HL-60/S4 (cell line): ENCODE data around the gene DHX35.

Experiments
- in situ Hi-C: fragments of 300-500 bp; cut with MboI; formaldehyde crosslinking; loops from 2 replicates; pipeline ENCODE4 v1.14.3; 2022; ENCODE audit warnings: low sequenced_read_pairs

The DHX35 gene

GRCh38 chr20:38962044-38962927 lies at the start of gene DHX35:
Gene DHX35 (plus strand): TSS chr20:38962344. CDS start chr20:38962368, 24 bp downstream.
- in situ Hi-C loops = no loop called here

- in situ Hi-C loops = loop anchor here (25.0 kb wide), 1 partner anchor 253 kb away; no protein-coding TSS in a partner anchor
Measured at GRCh38 chr20:38915355-38915754, 46.8 kb upstream of the DHX35 start.

GRCh38 chr20:38917657-38918056 lies 44.5 kb upstream of the DHX35 start:
- in situ Hi-C loops = loop anchor here (25.0 kb wide), 1 partner anchor 255 kb away; no protein-coding TSS in a partner anchor

- in situ Hi-C loops = loop anchor here (25.0 kb wide), 1 partner anchor 256 kb away; no protein-coding TSS in a partner anchor
Measured at GRCh38 chr20:38918172-38918571, 44.0 kb upstream of the DHX35 start.

GRCh38 chr20:38919683-38920082 lies 42.5 kb upstream of the DHX35 start:
- in situ Hi-C loops = loop anchor here (25.0 kb wide), 1 partner anchor 257 kb away; no protein-coding TSS in a partner anchor

GRCh38 chr20:38920411-38920810 lies 41.7 kb upstream of the DHX35 start:
- in situ Hi-C loops = loop anchor here (25.0 kb wide), 1 partner anchor 258 kb away; no protein-coding TSS in a partner anchor

GRCh38 chr20:38920851-38921250 lies 41.3 kb upstream of the DHX35 start:
- in situ Hi-C loops = loop anchor here (25.0 kb wide), 1 partner anchor 259 kb away; no protein-coding TSS in a partner anchor

GRCh38 chr20:38924718-38925117 lies 37.4 kb upstream of the DHX35 start:
- in situ Hi-C loops = loop anchor here (25.0 kb wide), 1 partner anchor 262 kb away; no protein-coding TSS in a partner anchor

- in situ Hi-C loops = no loop called here
Measured at GRCh38 chr20:38926142-38926933, 35.8 kb upstream of the DHX35 start, which contains the start of gene FAM83D. Gene FAM83D (plus strand): TSS chr20:38926417. CDS start chr20:38926443, 26 bp downstream.

- in situ Hi-C loops = no loop called here
Measured at GRCh38 chr20:38926934-38927616, 35.1 kb upstream of the DHX35 start.

- in situ Hi-C loops = no loop called here
Measured at GRCh38 chr20:38927902-38928578, 34.1 kb upstream of the DHX35 start.

- in situ Hi-C loops = no loop called here
Measured at GRCh38 chr20:38930242-38930569, 31.9 kb upstream of the DHX35 start.

- in situ Hi-C loops = no loop called here
Measured at GRCh38 chr20:38931984-38932383, 30.2 kb upstream of the DHX35 start.

- in situ Hi-C loops = no loop called here
Measured at GRCh38 chr20:38932457-38933120, 29.6 kb upstream of the DHX35 start.

GRCh38 chr20:38934530-38934929 lies 27.6 kb upstream of the DHX35 start:
- in situ Hi-C loops = no loop called here

GRCh38 chr20:38935285-38935684 lies 26.9 kb upstream of the DHX35 start:
- in situ Hi-C loops = no loop called here

GRCh38 chr20:38935967-38936407 lies 26.2 kb upstream of the DHX35 start:
- in situ Hi-C loops = no loop called here

GRCh38 chr20:38937000-38937399 lies 25.1 kb upstream of the DHX35 start:
- in situ Hi-C loops = no loop called here

GRCh38 chr20:38937978-38938473 lies 24.1 kb upstream of the DHX35 start:
- in situ Hi-C loops = no loop called here
